ENCODE measurements around the gene KRT14. TPM values are rescaled to one million over a fixed set of nuclear protein-coding genes. Genes with fewer than 3 reads are reported as not detected.

The KRT14 gene
- total and polyA plus RNA-seq, 2 of the 4 experiments (the other 2 are of a cell fraction), result not detected

- Histone ChIP-seq H3K79me1 (ENCODE audit: low read depth in 1 of 2, low read length in 2 of 2) (no peaks in the 10 kb centered on the region), H4K20me1 (ENCODE audit: insufficient read depth, low read length) (no peaks in the 10 kb centered on the region), H3K4me3 (ENCODE audit: insufficient read depth, low read depth, low read length) (no peak overlapping the region), H4K5ac (ENCODE audit: low read depth, low read length) (no peak overlapping the region), H2AK9ac (replicated peaks; ENCODE audit: low read depth, low read length, poor library complexity) (no peak overlapping the region), H3K4ac (ENCODE audit: low read depth, low read length) (no peak overlapping the region), H3K23ac (ENCODE audit: low read depth, low read length) (no peak overlapping the region), H2BK15ac (ENCODE audit: low read depth, low read length) (no peak overlapping the region), H3K14ac (replicated peaks; ENCODE audit: low read depth, low read length) (no peak overlapping the region), H4K91ac (ENCODE audit: insufficient read depth, low read depth, low read length) (no peak overlapping the region), H2BK5ac (ENCODE audit: low read depth, low read length, poor library complexity, severe bottlenecking) (no peak overlapping the region), H3K27me3 (ENCODE audit: control insufficient read depth, insufficient read depth, low read length) (peaks cover 17% of the 10 kb centered on the region), H3K9me3 (ENCODE audit: control insufficient read depth, insufficient read depth, low read length) (no peaks in the 10 kb centered on the region), H3K4me2 (ENCODE audit: low read depth, low read length) (no peak overlapping the region), H3K4me1 (ENCODE audit: control insufficient read depth, insufficient read depth, low read length) (peaks cover under 1% of the 10 kb centered on the region; the same call in 1 of the 2 replicates), H3K18ac (ENCODE audit: low read depth, low read length) (no peak overlapping the region), H3K36me3 (ENCODE audit: control insufficient read depth, insufficient read depth, low read length) (no peaks in the 10 kb centered on the region), H2BK120ac (ENCODE audit: low read depth, low read length) (no peak overlapping the region), H4K8ac (ENCODE audit: low read depth in 2 of 2, low read length in 2 of 2) (no peak overlapping the region), H3K56ac (ENCODE audit: extremely low read depth, insufficient read depth, low read length) (no peak overlapping the region), H3K9ac (ENCODE audit: low read depth, low read length) (no peak overlapping the region), H2BK20ac (ENCODE audit: low read depth, low read length) (no peak overlapping the region), H2AFZ (replicated peaks; ENCODE audit: low read length, poor library complexity) (no peak overlapping the region), H3K27ac (ENCODE audit: insufficient read depth, low read length) (no peak overlapping the region), H2AK5ac (ENCODE audit: low read depth, low read length) (no peak overlapping the region), H3K9me1 (ENCODE audit: insufficient read depth, low read length) (peaks cover 10% of the 10 kb centered on the region)
- WGBS, 2 experiments (ENCODE audit: extremely low coverage in 2 of 2, insufficient read length in 1 of 2), result 75% methylated on average over 5 of the region's 13 CpGs; no CpG with 5 or more reads in 1 of the 2 experiments
- CTCF ChIA-PET, result no interaction called here
- dilution Hi-C loops (cut with HindIII; ENCODE audit: low sequenced_read_pairs, unreplicated experiment) (no loop called here), intact Hi-C loops (cut with micrococcal nuclease) (no loop called here), in situ Hi-C loops (cut with MboI; ENCODE audit: low sequenced_read_pairs) (no loop called here)
- ATAC-seq (ENCODE audit: low read depth), result no peak
- POLR2A ChIA-PET (ENCODE audit: unreplicated experiment), result no interaction called here
- DNase-seq, result no peak
- BruUV-seq (replicated peaks), result no TSS peak
- TF ChIP-seq RFX5 (IDR thresholded peaks at IDR 0.05; ENCODE audit: low read depth, low read length) (no peak), MXI1 (IDR thresholded peaks at IDR 0.05; ENCODE audit: borderline replicate concordance, low read depth, low read length) (no peak), CEBPB (IDR thresholded peaks at IDR 0.05; ENCODE audit: low read depth, low read length) (no peak), POLR2A (IDR thresholded peaks at IDR 0.05; ENCODE audit: low read depth, low read length) (no peak), SMC3 (IDR thresholded peaks at IDR 0.05; ENCODE audit: low read depth, low read length) (no peak), MAFK (IDR thresholded peaks at IDR 0.05; ENCODE audit: low read depth, low read length) (no peak), RAD21 (IDR thresholded peaks at IDR 0.05; ENCODE audit: low read length) (no peak), NFE2L2 (IDR thresholded peaks at IDR 0.05; ENCODE audit: low read depth, low read length) (no peak), MAZ (IDR thresholded peaks at IDR 0.05; ENCODE audit: borderline replicate concordance, low read depth, low read length) (no peak), CHD1 (IDR thresholded peaks at IDR 0.05; ENCODE audit: low read depth, low read length) (no peak), RCOR1 (IDR thresholded peaks at IDR 0.05; ENCODE audit: insufficient replicate concordance, low read length) (no peak), FOS (IDR thresholded peaks at IDR 0.05; ENCODE audit: low read depth, low read length) (no peak)
- TF ChIP-seq, protein P1, sequence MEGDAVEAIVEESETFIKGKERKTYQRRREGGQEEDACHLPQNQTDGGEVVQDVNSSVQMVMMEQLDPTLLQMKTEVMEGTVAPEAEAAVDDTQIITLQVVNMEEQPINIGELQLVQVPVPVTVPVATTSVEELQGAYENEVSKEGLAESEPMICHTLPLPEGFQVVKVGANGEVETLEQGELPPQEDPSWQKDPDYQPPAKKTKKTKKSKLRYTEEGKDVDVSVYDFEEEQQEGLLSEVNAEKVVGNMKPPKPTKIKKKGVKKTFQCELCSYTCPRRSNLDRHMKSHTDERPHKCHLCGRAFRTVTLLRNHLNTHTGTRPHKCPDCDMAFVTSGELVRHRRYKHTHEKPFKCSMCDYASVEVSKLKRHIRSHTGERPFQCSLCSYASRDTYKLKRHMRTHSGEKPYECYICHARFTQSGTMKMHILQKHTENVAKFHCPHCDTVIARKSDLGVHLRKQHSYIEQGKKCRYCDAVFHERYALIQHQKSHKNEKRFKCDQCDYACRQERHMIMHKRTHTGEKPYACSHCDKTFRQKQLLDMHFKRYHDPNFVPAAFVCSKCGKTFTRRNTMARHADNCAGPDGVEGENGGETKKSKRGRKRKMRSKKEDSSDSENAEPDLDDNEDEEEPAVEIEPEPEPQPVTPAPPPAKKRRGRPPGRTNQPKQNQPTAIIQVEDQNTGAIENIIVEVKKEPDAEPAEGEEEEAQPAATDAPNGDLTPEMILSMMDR (conservative IDR thresholded peaks at IDR 0.05; ENCODE audit: low read depth, low read length), result no peak
- TF ChIP-seq, protein P2, sequence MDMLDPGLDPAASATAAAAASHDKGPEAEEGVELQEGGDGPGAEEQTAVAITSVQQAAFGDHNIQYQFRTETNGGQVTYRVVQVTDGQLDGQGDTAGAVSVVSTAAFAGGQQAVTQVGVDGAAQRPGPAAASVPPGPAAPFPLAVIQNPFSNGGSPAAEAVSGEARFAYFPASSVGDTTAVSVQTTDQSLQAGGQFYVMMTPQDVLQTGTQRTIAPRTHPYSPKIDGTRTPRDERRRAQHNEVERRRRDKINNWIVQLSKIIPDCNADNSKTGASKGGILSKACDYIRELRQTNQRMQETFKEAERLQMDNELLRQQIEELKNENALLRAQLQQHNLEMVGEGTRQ (IDR thresholded peaks at IDR 0.05; ENCODE audit: low read depth, low read length), result no peak
- TF ChIP-seq, protein P3, sequence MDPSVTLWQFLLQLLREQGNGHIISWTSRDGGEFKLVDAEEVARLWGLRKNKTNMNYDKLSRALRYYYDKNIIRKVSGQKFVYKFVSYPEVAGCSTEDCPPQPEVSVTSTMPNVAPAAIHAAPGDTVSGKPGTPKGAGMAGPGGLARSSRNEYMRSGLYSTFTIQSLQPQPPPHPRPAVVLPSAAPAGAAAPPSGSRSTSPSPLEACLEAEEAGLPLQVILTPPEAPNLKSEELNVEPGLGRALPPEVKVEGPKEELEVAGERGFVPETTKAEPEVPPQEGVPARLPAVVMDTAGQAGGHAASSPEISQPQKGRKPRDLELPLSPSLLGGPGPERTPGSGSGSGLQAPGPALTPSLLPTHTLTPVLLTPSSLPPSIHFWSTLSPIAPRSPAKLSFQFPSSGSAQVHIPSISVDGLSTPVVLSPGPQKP (IDR thresholded peaks at IDR 0.05; ENCODE audit: borderline replicate concordance, low read depth, low read length), result no peak
These were observed 43.4 kb upstream of the KRT14 start for GRCh38 chr17:41629826-41630670.

Data from IMR-90 (cell line).